H1 (cell line): ENCODE results near the gene ZNF839.

Source experiments
- CHD1 ChIP-seq: IDR thresholded peaks from 2 replicates; pipeline ENCODE4 v1.6.1; 2012; ENCODE audit warnings: low read depth, low read length, improper control_type of control experiment
- EGR1 ChIP-seq: IDR thresholded peaks from 2 replicates; pipeline ENCODE4 v1.6.1; 2011; ENCODE audit warnings: low read depth, low read length, borderline replicate concordance
- EP300 ChIP-seq, 2 experiments: IDR thresholded peaks; 1 replicate in 1 of 2; 2 replicates in 1 of 2; pipeline ENCODE4 v1.6.1; 2011 to 2012; ENCODE audit warnings: low read depth in 2 of 2, low read length in 2 of 2, mild to moderate bottlenecking in 2 of 2, borderline replicate concordance in 1 of 2, inconsistent platforms in 1 of 2, moderate library complexity in 1 of 2
- GTF2F1 ChIP-seq: IDR thresholded peaks from 2 replicates; pipeline ENCODE4 v1.6.1; 2012; ENCODE audit warnings: low read depth, low read length, improper control_type of control experiment, borderline replicate concordance
- POLR2A ChIP-seq, 2 experiments: IDR thresholded peaks; 1 replicate in 1 of 2; 2 replicates in 1 of 2; pipeline ENCODE4 v1.6.1; 2011; ENCODE audit warnings: low read depth in 2 of 2, low read length in 2 of 2, mild to moderate bottlenecking in 2 of 2; ENCODE audit errors: control extremely low read depth in 1 of 2
- TF ChIP-seq, protein P1 (sequence below): IDR thresholded peaks from 2 replicates; pipeline ENCODE4 v1.6.1; 2012; ENCODE audit warnings: inconsistent platforms
- TF ChIP-seq, protein P2 (sequence below), 3 experiments: IDR thresholded peaks; 1 replicate in 2 of 3; 2 replicates in 1 of 3; pipeline versions ENCODE4 v1.5.1 to v1.6.1; 2011; ENCODE audit warnings: low read length in 3 of 3, mild to moderate bottlenecking in 3 of 3, inconsistent platforms in 2 of 3, low read depth in 1 of 3, moderate library complexity in 1 of 3; ENCODE audit not compliant: insufficient read depth in 1 of 3; ENCODE audit errors: control extremely low read depth in 1 of 3

DNA sequence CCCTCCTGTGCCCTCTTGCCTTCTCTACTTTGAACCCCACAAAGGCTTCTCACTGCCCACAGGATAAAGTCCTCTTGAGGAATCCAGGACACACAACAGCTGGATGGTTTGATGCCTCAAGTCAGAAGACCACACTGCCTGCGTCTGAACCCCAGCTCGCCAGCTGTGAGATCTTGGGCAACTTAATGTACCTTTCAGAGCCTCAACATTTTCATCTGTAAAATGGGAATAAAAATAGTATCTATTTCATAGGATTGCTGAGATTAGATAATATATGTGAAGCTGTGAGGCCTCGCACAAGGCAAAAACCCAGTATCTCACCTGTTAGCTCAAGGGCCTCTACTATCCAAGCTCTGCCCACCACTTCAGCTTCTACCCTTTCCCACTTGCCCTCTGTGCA, 40.8 kb downstream of the ZNF839 start:
- TF ChIP-seq GTF2F1: no peak
- TF ChIP-seq, protein P1, sequence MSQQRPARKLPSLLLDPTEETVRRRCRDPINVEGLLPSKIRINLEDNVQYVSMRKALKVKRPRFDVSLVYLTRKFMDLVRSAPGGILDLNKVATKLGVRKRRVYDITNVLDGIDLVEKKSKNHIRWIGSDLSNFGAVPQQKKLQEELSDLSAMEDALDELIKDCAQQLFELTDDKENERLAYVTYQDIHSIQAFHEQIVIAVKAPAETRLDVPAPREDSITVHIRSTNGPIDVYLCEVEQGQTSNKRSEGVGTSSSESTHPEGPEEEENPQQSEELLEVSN: no peak
- no peak for TF ChIP-seq EP300 (IDR thresholded peaks at IDR 0.05; ENCODE audit: borderline replicate concordance in 1 of 2, low read depth in 2 of 2, low read length in 2 of 2)
- TF ChIP-seq, protein P2, sequence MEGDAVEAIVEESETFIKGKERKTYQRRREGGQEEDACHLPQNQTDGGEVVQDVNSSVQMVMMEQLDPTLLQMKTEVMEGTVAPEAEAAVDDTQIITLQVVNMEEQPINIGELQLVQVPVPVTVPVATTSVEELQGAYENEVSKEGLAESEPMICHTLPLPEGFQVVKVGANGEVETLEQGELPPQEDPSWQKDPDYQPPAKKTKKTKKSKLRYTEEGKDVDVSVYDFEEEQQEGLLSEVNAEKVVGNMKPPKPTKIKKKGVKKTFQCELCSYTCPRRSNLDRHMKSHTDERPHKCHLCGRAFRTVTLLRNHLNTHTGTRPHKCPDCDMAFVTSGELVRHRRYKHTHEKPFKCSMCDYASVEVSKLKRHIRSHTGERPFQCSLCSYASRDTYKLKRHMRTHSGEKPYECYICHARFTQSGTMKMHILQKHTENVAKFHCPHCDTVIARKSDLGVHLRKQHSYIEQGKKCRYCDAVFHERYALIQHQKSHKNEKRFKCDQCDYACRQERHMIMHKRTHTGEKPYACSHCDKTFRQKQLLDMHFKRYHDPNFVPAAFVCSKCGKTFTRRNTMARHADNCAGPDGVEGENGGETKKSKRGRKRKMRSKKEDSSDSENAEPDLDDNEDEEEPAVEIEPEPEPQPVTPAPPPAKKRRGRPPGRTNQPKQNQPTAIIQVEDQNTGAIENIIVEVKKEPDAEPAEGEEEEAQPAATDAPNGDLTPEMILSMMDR (IDR thresholded peaks at IDR 0.05; ENCODE audit: control extremely low read depth in 1 of 3, insufficient read depth in 1 of 3, low read depth in 1 of 3, low read length in 3 of 3): no peak
- no peak for TF ChIP-seq POLR2A (IDR thresholded peaks at IDR 0.05; ENCODE audit: control extremely low read depth in 1 of 2, low read depth in 2 of 2, low read length in 2 of 2)
- no peak for TF ChIP-seq CHD1
- no peak for TF ChIP-seq EGR1
